ENCODE data around the gene RASD2.

Gene RASD2

DNA sequence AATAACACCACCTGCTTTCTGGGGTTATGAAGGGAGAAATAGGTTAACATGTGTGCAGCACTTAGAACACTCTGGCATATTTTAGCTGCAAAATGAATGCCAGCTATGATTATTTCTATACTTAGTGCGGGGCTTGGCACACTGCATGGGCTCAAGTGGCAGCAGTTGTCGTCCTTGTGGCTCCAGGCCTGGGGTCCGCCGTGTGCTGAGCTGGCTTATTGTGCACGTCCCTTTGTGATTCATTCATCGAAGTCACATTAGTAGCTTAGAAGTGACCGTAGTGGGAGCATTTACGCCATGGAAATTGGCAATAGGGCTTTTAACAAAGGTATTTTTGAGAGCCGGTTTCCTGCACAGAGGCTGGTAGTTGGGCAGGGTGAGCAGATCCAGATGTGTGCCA, 4.2 kb downstream of the RASD2 start:
- H3K4me3 ChIP-seq (ENCODE audit: low read depth, low read length) = no peak overlapping the region
- no peaks in the 10 kb centered on the region for H3K36me3 ChIP-seq (ENCODE audit: control insufficient read depth, insufficient read depth, low read length)
- no peaks in the 10 kb centered on the region for H3K9me3 ChIP-seq (ENCODE audit: control insufficient read depth, insufficient read depth, low read length)
- peaks cover 21% of the 10 kb centered on the region for H3K27me3 ChIP-seq (ENCODE audit: control insufficient read depth, insufficient read depth, low read length)
- no peak overlapping the region for H3K9ac ChIP-seq (ENCODE audit: low read depth, low read length)
- H3K4me1 ChIP-seq (ENCODE audit: control insufficient read depth, insufficient read depth, low read length) = peaks cover 14% of the 10 kb centered on the region

DNA sequence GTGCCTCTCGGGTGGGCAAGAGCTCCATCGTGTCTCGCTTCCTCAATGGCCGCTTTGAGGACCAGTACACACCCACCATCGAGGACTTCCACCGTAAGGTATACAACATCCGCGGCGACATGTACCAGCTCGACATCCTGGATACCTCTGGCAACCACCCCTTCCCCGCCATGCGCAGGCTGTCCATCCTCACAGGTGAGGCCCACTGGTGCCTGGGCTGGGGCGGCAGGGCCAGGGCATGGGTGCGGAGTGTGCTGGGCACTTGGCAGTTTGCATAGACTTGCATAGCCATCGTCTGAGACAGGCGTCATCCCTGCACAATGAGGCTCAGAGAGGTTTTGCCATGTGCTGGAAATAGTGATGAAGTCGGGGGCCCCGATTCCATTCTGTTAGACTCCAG, 6.3 kb downstream of the RASD2 start:
- no peak overlapping the region for H3K9ac ChIP-seq (ENCODE audit: low read depth, low read length)
- peaks cover 9% of the 10 kb centered on the region for H3K4me1 ChIP-seq (ENCODE audit: control insufficient read depth, insufficient read depth, low read length)
- H3K27me3 ChIP-seq (ENCODE audit: control insufficient read depth, insufficient read depth, low read length) = peaks cover 11% of the 10 kb centered on the region
- H3K36me3 ChIP-seq (ENCODE audit: control insufficient read depth, insufficient read depth, low read length) = no peaks in the 10 kb centered on the region
- H3K9me3 ChIP-seq (ENCODE audit: control insufficient read depth, insufficient read depth, low read length) = no peaks in the 10 kb centered on the region
- H3K4me3 ChIP-seq (ENCODE audit: low read depth, low read length) = no peak overlapping the region

DNA sequence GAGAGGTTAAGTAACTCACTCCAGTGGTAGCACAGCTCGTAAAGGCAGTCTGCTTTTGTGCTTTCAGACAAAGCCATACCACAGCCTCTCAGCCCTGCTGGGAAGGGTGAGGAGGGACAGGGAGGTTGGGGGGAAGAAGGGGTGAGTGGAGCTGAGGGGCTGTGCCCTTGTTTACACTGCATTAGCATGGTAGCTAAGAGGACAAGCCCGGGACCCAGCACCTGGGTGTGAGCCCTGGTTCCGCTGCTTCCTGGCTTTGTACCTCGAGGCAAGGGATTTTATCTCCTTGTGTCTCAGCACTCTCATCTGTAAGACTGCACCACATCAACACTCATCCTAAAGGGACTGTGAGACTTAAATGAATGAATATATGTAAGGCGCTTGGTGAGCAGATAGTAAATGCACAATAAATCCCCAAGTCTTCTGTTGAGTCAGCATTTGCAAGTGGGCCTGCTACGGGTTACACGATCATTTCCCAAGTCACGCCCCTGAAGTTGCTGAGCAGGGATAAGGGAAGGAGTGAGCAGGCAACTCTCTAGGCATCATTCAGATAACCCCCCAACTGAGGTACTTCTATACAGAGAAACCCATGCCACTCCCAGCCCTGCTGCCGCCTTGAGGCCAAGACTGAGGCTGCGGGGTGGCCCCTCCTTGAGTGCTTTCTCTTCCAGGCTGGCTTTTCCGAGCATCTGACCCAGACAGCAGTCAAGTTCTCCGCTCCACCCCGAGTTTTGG, 7.5 kb downstream of the RASD2 start:
- H3K27me3 ChIP-seq (ENCODE audit: control insufficient read depth, insufficient read depth, low read length) = peaks cover 2% of the 10 kb centered on the region
- no peaks in the 10 kb centered on the region for H3K9me3 ChIP-seq (ENCODE audit: control insufficient read depth, insufficient read depth, low read length)
- peak overlapping the region; percentile 18 for H3K4me3 ChIP-seq (ENCODE audit: low read depth, low read length)
- H3K4me1 ChIP-seq (ENCODE audit: control insufficient read depth, insufficient read depth, low read length) = peaks cover 12% of the 10 kb centered on the region
- H3K36me3 ChIP-seq (ENCODE audit: control insufficient read depth, insufficient read depth, low read length) = no peaks in the 10 kb centered on the region
- no peak overlapping the region for H3K9ac ChIP-seq (ENCODE audit: low read depth, low read length)

DNA sequence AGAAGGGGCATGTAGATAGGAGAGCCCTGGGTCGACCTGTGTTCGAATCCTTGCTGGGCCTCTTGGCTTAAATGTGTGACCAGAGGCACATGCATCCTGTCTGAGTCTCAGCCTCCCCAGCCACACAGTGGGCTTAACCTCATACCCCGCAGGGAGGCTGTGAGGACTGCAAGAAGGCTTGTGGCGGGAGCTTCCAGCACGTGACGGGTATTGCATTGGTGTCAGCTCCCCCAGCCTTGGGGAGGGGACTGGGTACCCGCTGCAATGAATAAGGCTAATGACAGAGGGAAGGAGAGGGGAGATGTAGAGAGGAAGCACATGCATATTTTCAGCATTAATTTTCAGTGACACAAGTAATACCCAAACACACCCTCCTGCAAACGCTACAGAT, 8.1 kb downstream of the RASD2 start:
- H3K36me3 ChIP-seq (ENCODE audit: control insufficient read depth, insufficient read depth, low read length) = no peaks in the 10 kb centered on the region
- no peak overlapping the region for H3K4me3 ChIP-seq (ENCODE audit: low read depth, low read length)
- H3K27me3 ChIP-seq (ENCODE audit: control insufficient read depth, insufficient read depth, low read length) = peaks cover 2% of the 10 kb centered on the region
- H3K4me1 ChIP-seq (ENCODE audit: control insufficient read depth, insufficient read depth, low read length) = peaks cover 12% of the 10 kb centered on the region
- no peaks in the 10 kb centered on the region for H3K9me3 ChIP-seq (ENCODE audit: control insufficient read depth, insufficient read depth, low read length)
- H3K9ac ChIP-seq (ENCODE audit: low read depth, low read length) = no peak overlapping the region

DNA sequence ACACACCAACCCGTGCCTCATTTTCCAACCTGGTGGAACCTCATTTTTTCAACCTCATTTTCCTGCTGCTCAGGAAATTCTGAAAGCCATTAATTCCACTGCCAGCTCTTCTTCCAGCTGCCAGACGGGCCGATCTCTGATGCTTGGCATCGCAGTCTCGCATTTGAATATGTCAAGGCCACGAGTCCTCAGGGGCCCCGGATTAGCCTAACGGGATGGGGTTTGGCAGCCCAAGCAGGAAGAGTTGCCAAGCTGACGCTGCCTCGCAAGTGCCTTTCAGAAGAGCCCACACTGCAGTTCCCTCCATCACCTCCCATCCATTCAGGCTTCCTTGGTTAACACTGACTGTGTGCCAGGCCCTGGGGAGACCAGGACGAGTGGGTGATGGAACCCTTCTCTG, 8.7 kb downstream of the RASD2 start:
- Histone ChIP-seq H3K9ac (ENCODE audit: low read depth, low read length) (no peak overlapping the region), H3K4me3 (ENCODE audit: low read depth, low read length) (no peak overlapping the region), H3K27me3 (ENCODE audit: control insufficient read depth, insufficient read depth, low read length) (peaks cover 2% of the 10 kb centered on the region), H3K9me3 (ENCODE audit: control insufficient read depth, insufficient read depth, low read length) (no peaks in the 10 kb centered on the region), H3K4me1 (ENCODE audit: control insufficient read depth, insufficient read depth, low read length) (peaks cover 12% of the 10 kb centered on the region), H3K36me3 (ENCODE audit: control insufficient read depth, insufficient read depth, low read length) (no peaks in the 10 kb centered on the region)

DNA sequence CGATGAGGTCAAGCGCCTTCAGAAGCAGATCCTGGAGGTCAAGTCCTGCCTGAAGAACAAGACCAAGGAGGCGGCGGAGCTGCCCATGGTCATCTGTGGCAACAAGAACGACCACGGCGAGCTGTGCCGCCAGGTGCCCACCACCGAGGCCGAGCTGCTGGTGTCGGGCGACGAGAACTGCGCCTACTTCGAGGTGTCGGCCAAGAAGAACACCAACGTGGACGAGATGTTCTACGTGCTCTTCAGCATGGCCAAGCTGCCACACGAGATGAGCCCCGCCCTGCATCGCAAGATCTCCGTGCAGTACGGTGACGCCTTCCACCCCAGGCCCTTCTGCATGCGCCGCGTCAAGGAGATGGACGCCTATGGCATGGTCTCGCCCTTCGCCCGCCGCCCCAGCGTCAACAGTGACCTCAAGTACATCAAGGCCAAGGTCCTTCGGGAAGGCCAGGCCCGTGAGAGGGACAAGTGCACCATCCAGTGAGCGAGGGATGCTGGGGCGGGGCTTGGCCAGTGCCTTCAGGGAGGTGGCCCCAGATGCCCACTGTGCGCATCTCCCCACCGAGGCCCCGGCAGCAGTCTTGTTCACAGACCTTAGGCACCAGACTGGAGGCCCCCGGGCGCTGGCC, 11.0 kb downstream of the RASD2 start:
- Histone ChIP-seq H3K9me3 (ENCODE audit: control insufficient read depth, insufficient read depth, low read length) (no peaks in the 10 kb centered on the region), H3K4me1 (ENCODE audit: control insufficient read depth, insufficient read depth, low read length) (peaks cover 12% of the 10 kb centered on the region), H3K36me3 (ENCODE audit: control insufficient read depth, insufficient read depth, low read length) (no peaks in the 10 kb centered on the region), H3K4me3 (ENCODE audit: low read depth, low read length) (no peak overlapping the region), H3K27me3 (ENCODE audit: control insufficient read depth, insufficient read depth, low read length) (no peaks in the 10 kb centered on the region), H3K9ac (ENCODE audit: low read depth, low read length) (no peak overlapping the region)

DNA sequence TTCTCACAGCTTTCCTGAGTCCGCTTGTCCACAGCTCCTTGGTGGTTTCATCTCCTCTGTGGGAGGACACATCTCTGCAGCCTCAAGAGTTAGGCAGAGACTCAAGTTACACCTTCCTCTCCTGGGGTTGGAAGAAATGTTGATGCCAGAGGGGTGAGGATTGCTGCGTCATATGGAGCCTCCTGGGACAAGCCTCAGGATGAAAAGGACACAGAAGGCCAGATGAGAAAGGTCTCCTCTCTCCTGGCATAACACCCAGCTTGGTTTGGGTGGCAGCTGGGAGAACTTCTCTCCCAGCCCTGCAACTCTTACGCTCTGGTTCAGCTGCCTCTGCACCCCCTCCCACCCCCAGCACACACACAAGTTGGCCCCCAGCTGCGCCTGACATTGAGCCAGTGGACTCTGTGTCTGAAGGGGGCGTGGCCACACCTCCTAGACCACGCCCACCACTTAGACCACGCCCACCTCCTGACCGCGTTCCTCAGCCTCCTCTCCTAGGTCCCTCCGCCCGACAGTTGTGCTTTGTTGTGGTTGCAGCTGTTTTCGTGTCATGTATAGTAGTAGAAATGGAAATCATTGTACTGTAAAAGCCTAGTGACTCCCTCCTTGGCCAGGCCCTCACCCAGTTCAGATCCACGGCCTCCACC, 11.7 kb downstream of the RASD2 start:
- Histone ChIP-seq H3K9me3 (ENCODE audit: control insufficient read depth, insufficient read depth, low read length) (no peaks in the 10 kb centered on the region), H3K9ac (ENCODE audit: low read depth, low read length) (no peak overlapping the region), H3K4me1 (ENCODE audit: control insufficient read depth, insufficient read depth, low read length) (peaks cover 12% of the 10 kb centered on the region), H3K36me3 (ENCODE audit: control insufficient read depth, insufficient read depth, low read length) (no peaks in the 10 kb centered on the region), H3K27me3 (ENCODE audit: control insufficient read depth, insufficient read depth, low read length) (no peaks in the 10 kb centered on the region), H3K4me3 (ENCODE audit: low read depth, low read length) (no peak overlapping the region)

DNA sequence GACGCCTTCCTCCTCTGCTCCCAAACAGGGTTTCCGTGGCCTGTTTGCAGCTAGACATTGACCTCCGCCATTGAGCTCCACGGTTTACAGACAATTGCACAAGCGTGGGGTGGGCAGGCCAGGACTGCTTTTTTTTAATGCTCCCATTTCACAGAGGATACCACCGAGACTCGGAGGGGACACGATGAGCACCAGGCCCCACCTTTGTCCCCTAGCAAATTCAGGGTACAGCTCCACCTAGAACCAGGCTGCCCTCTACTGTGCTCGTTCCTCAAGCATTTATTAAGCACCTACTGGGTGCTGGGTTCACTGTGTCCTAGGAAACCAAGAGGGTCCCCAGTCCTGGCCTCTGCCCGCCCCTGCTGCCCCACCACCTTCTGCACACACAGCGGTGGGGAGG, 12.2 kb downstream of the RASD2 start:
- Histone ChIP-seq H3K4me1 (ENCODE audit: control insufficient read depth, insufficient read depth, low read length) (peaks cover 12% of the 10 kb centered on the region), H3K9me3 (ENCODE audit: control insufficient read depth, insufficient read depth, low read length) (no peaks in the 10 kb centered on the region), H3K27me3 (ENCODE audit: control insufficient read depth, insufficient read depth, low read length) (no peaks in the 10 kb centered on the region), H3K4me3 (ENCODE audit: low read depth, low read length) (no peak overlapping the region), H3K9ac (ENCODE audit: low read depth, low read length) (no peak overlapping the region), H3K36me3 (ENCODE audit: control insufficient read depth, insufficient read depth, low read length) (no peaks in the 10 kb centered on the region)

DNA sequence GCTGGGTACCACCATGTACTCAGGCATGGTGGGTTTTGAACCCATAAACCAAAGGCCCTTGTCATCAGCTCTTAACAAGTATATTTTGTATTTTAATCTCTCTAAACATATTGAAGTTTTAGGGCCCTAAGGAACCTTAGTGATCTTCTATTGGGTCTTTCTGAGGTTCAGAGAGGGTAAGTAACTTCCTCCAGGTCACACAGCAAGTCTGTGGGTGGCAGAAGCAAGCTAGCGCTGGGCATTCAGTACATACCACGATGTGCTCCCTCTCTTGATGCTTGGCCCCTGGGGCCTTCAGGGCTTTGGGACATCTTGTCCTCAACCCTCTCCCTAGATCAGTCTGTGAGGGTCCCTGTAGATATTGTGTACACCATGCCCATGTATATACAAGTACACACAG, 12.7 kb downstream of the RASD2 start:
- H3K27me3 ChIP-seq (ENCODE audit: control insufficient read depth, insufficient read depth, low read length) = no peaks in the 10 kb centered on the region
- no peak overlapping the region for H3K4me3 ChIP-seq (ENCODE audit: low read depth, low read length)
- no peak overlapping the region for H3K9ac ChIP-seq (ENCODE audit: low read depth, low read length)
- no peaks in the 10 kb centered on the region for H3K9me3 ChIP-seq (ENCODE audit: control insufficient read depth, insufficient read depth, low read length)
- H3K36me3 ChIP-seq (ENCODE audit: control insufficient read depth, insufficient read depth, low read length) = no peaks in the 10 kb centered on the region
- H3K4me1 ChIP-seq (ENCODE audit: control insufficient read depth, insufficient read depth, low read length) = peaks cover 7% of the 10 kb centered on the region

DNA sequence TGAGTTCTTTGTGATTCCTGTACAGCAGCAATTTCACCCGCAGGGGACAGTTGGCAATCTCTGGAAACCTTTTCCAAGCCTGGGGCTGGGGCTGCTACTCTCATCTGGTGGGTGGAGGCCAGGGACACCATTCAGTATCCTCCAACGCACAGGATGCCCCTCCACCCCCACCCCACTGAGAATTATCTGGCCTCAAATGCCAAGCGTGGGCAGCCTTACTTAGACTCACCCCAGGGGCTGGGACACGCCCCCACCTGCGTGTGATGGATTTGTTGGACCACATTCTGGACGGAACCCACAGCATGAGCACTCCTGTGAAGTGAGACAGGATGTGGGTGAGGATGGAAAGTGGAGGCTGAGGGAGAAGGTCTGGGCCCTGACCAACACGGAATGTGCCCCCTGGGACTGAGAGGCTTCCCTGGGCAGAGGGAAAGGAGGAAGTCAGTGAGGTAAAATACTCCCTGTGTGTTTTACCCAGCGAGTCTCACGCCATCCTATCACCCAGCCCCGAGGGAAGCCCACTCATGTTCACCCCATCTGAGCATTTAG, 13.7 kb downstream of the RASD2 start:
- Histone ChIP-seq H3K27me3 (ENCODE audit: control insufficient read depth, insufficient read depth, low read length) (no peaks in the 10 kb centered on the region), H3K9ac (ENCODE audit: low read depth, low read length) (no peak overlapping the region), H3K36me3 (ENCODE audit: control insufficient read depth, insufficient read depth, low read length) (no peaks in the 10 kb centered on the region)

DNA sequence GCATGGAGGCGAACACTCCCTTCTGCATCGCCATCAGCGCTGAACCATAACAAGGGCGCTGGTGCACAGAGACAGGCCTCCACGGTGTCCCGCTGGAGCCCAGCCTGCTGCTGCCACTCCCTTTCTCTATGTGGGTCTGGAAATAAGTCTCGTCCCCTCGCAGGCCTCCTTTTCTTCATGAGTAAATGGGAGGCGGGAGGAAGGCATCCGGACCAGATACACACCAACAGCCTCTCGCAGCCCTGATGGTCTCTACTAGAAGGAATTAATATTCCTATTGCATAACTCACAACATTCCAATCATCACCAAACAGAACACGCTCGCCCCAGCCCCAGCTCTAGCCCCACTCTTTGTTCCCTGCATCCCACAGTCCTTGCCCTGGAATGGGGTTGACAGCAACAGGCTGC, 14.9 kb downstream of the RASD2 start:
- no peaks in the 10 kb centered on the region for H3K36me3 ChIP-seq (ENCODE audit: control insufficient read depth, insufficient read depth, low read length)
- H3K27me3 ChIP-seq (ENCODE audit: control insufficient read depth, insufficient read depth, low read length) = no peaks in the 10 kb centered on the region
- no peaks in the 10 kb centered on the region for H3K9me3 ChIP-seq (ENCODE audit: control insufficient read depth, insufficient read depth, low read length)
- no peak overlapping the region for H3K9ac ChIP-seq (ENCODE audit: low read depth, low read length)
- peaks cover 7% of the 10 kb centered on the region for H3K4me1 ChIP-seq (ENCODE audit: control insufficient read depth, insufficient read depth, low read length)
- no peak overlapping the region for H3K4me3 ChIP-seq (ENCODE audit: low read depth, low read length)

More for the DNA sequence above, 13.7 kb downstream of the RASD2 start:
- Histone ChIP-seq H3K4me1 (ENCODE audit: control insufficient read depth, insufficient read depth, low read length) (peaks cover 7% of the 10 kb centered on the region), H3K4me3 (ENCODE audit: low read depth, low read length) (no peak overlapping the region), H3K9me3 (ENCODE audit: control insufficient read depth, insufficient read depth, low read length) (no peaks in the 10 kb centered on the region)
